ENCODE data around the gene KHNYN.

Gene KHNYN

GRCh38 chr14:24422694-24423601 lies 6.8 kb upstream of the KHNYN start:
- no peak for DNase-seq (ENCODE audit: low spot score)

- DNase-seq (ENCODE audit: low spot score): peak; percentile 86
Measured at GRCh38 chr14:24425704-24426103, 4.0 kb upstream of the KHNYN start.

GRCh38 chr14:24426150-24426911 lies 3.4 kb upstream of the KHNYN start:
- DNase-seq (ENCODE audit: low spot score): no peak

- no peak for DNase-seq (ENCODE audit: low spot score)
Measured at GRCh38 chr14:24426912-24427536, 2.7 kb upstream of the KHNYN start.

GRCh38 chr14:24427537-24428508 lies 1.9 kb upstream of the KHNYN start:
- DNase-seq (ENCODE audit: low spot score): no peak

GRCh38 chr14:24428628-24429394 lies 943 bp upstream of the KHNYN start:
- no peak for DNase-seq (ENCODE audit: low spot score)

- peak; percentile 54 for DNase-seq (ENCODE audit: low spot score)
Measured at GRCh38 chr14:24430143-24430681, 458 bp downstream of the KHNYN start.

GRCh38 chr14:24430682-24431568 lies 1.2 kb downstream of the KHNYN start:
- peak; percentile 74 for DNase-seq (ENCODE audit: low spot score)

GRCh38 chr14:24431569-24432258 lies 2.0 kb downstream of the KHNYN start:
- DNase-seq (ENCODE audit: low spot score): peak; percentile 91

- no peak for DNase-seq (ENCODE audit: low spot score)
Measured at GRCh38 chr14:24432259-24433131, 2.7 kb downstream of the KHNYN start.

- no peak for DNase-seq (ENCODE audit: low spot score)
Measured at GRCh38 chr14:24434036-24434435, 4.3 kb downstream of the KHNYN start.

- DNase-seq (ENCODE audit: low spot score): no peak
Measured at GRCh38 chr14:24434676-24435075, 4.9 kb downstream of the KHNYN start.

GRCh38 chr14:24435192-24435810 lies 5.5 kb downstream of the KHNYN start:
- no peak for DNase-seq (ENCODE audit: low spot score)

GRCh38 chr14:24435998-24436354 lies 6.2 kb downstream of the KHNYN start:
- no peak for DNase-seq (ENCODE audit: low spot score)

- DNase-seq (ENCODE audit: low spot score): peak; percentile 62
Measured at GRCh38 chr14:24436355-24437019, 6.7 kb downstream of the KHNYN start.

GRCh38 chr14:24437020-24437735 lies 7.4 kb downstream of the KHNYN start:
- DNase-seq (ENCODE audit: low spot score): no peak
